Smooth muscle cell (in vitro differentiated cells): ENCODE results near the gene SCARF2. TPM values are rescaled to one million over a fixed set of nuclear protein-coding genes. Genes with fewer than 3 reads are reported as not detected.

ENCODE experiments used
- DNase-seq: peaks from one replicate; lab custom pipeline; 2025; ENCODE audit not compliant: unreplicated experiment; lab: John Stamatoyannopoulos, UW
- H2AFZ ChIP-seq: fragments of 200-600 bp; sonication (generic); 2 replicates; pipeline ENCODE4 v1.6.0; 2016; ENCODE audit warnings: antibody characterized with exemption, low read depth, mild to moderate bottlenecking
- H3F3A ChIP-seq: fragments of 200-600 bp; sonication (generic); 2 replicates; pipeline ENCODE4 v1.6.0; 2017; ENCODE audit warnings: antibody characterized with exemption, low read depth
- H3K27ac ChIP-seq: fragments of 200-600 bp; sonication (generic); 2 replicates; pipeline ENCODE4 v1.5.1; 2016; ENCODE audit warnings: low read depth, mild to moderate bottlenecking
- H3K27me3 ChIP-seq: fragments of 200-600 bp; sonication (generic); 2 replicates; pipeline ENCODE4 v1.6.1; 2016; ENCODE audit warnings: low read depth, mild to moderate bottlenecking
- H3K36me3 ChIP-seq: fragments of 200-600 bp; sonication (generic); 2 replicates; pipeline ENCODE4 v1.5.1; 2016; ENCODE audit warnings: low read depth
- H3K4me1 ChIP-seq: fragments of 200-600 bp; sonication (generic); 2 replicates; pipeline ENCODE4 v1.5.1; 2016; ENCODE audit warnings: low read depth
- H3K4me2 ChIP-seq: fragments of 200-600 bp; sonication (generic); 2 replicates; pipeline ENCODE4 v1.6.0; 2016; ENCODE audit warnings: mild to moderate bottlenecking
- H3K4me3 ChIP-seq: fragments of 200-600 bp; sonication (generic); 2 replicates; pipeline ENCODE4 v1.5.1; 2016; ENCODE audit warnings: mild to moderate bottlenecking
- H3K79me2 ChIP-seq: fragments of 200-600 bp; sonication (generic); 2 replicates; pipeline ENCODE4 v1.6.0; 2016; ENCODE audit warnings: low read depth, mild to moderate bottlenecking
- H3K9ac ChIP-seq: fragments of 200-600 bp; sonication (generic); 2 replicates; pipeline ENCODE4 v1.6.0; 2016; ENCODE audit warnings: low read depth
- H3K9me3 ChIP-seq: fragments of 200-600 bp; sonication (generic); replicated peaks from 2 replicates; pipeline ENCODE4 v1.5.1; 2016; ENCODE audit warnings: low read depth
- H4K20me1 ChIP-seq: fragments of 200-600 bp; sonication (generic); 2 replicates; pipeline ENCODE4 v1.6.0; 2016; ENCODE audit warnings: low read depth
- CTCF ChIP-seq: fragments of 200-600 bp; sonication (generic); IDR thresholded peaks from 2 replicates; pipeline ENCODE4 v1.5.1; 2017; ENCODE audit warnings: borderline replicate concordance, mild to moderate bottlenecking, antibody characterized with exemption; ENCODE audit not compliant: insufficient read depth, poor library complexity, severe bottlenecking
- WGBS: methylation state at CpG from one replicate; pipeline ENCODE4 v1.1.7; 2016; ENCODE audit warnings: low lambda C conversion rate; 5-methylcytosine and 5-hydroxymethylcytosine counted together
- polyA plus RNA-seq: library from polyadenylated mRNA; unstranded; fragments of >200 nt; fragmentation: Nextera tagmentation; extraction: Ambion mirVana; gene quantifications from 2 replicates; pipeline ENCODE4 v1.2.1, GENCODE V29; 2016
- total RNA-seq: library from RNA; depleted of rRNA; stranded (reverse); fragments of >200 nt; gene quantifications from 2 replicates; pipeline ENCODE4 v1.2.3, GENCODE V29; 2014

SCARF2 gene
- total and polyA plus RNA-seq, 2 experiments from 2014 or later = 30.9 to 89.8 TPM

- H3K27ac ChIP-seq = no peak overlapping the region
- H3K9ac ChIP-seq = no peak overlapping the region
- H3F3A ChIP-seq = no peaks in the 10 kb centered on the region
- no peak overlapping the region for H3K4me2 ChIP-seq
- no peaks in the 10 kb centered on the region for H3K36me3 ChIP-seq
- no peaks in the 10 kb centered on the region for H3K79me2 ChIP-seq
- no peak for DNase-seq
- no peak for TF ChIP-seq CTCF
- H3K4me3 ChIP-seq = no peak overlapping the region
- no peaks in the 10 kb centered on the region for H4K20me1 ChIP-seq
- H2AFZ ChIP-seq = no peak overlapping the region
- H3K9me3 ChIP-seq = no peaks in the 10 kb centered on the region
- 98% methylated on average over 13 of the region's 13 CpGs for WGBS
- H3K27me3 ChIP-seq = no peaks in the 10 kb centered on the region
- H3K4me1 ChIP-seq = no peaks in the 10 kb centered on the region
Measured at GRCh38 chr22:20406686-20407408, 30.8 kb downstream of the SCARF2 start.

DNA sequence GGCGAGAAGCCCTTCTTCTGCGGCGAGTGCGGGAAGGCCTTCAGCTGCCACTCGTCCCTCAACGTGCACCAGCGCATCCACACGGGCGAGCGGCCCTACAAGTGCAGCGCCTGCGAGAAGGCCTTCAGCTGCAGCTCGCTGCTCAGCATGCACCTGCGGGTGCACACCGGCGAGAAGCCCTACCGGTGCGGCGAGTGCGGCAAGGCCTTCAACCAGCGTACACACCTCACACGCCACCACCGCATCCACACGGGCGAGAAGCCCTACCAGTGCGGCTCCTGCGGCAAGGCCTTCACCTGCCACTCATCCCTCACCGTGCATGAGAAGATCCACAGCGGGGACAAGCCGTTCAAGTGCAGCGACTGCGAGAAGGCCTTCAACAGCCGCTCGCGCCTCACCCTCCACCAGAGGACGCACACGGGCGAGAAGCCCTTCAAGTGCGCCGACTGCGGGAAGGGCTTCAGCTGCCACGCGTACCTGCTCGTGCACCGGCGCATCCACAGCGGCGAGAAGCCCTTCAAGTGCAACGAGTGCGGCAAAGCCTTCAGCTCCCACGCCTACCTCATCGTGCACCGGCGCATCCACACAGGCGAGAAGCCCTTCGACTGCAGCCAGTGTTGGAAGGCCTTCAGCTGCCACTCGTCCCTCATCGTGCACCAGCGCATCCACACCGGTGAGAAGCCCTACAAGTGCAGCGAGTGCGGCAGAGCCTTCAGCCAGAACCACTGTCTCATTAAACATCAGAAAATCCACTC, 31.5 kb downstream of the SCARF2 start:
- no peaks in the 10 kb centered on the region for H3K9me3 ChIP-seq
- no peaks in the 10 kb centered on the region for H3K36me3 ChIP-seq
- H3F3A ChIP-seq = no peaks in the 10 kb centered on the region
- H3K9ac ChIP-seq = no peak overlapping the region
- no peak for DNase-seq
- no peaks in the 10 kb centered on the region for H3K27me3 ChIP-seq
- H3K4me2 ChIP-seq = no peak overlapping the region
- H4K20me1 ChIP-seq = peaks cover 3% of the 10 kb centered on the region
- WGBS = 98% methylated on average over 61 of the region's 62 CpGs
- H3K79me2 ChIP-seq = no peaks in the 10 kb centered on the region
- TF ChIP-seq CTCF = no peak
- no peak overlapping the region for H2AFZ ChIP-seq
- H3K4me1 ChIP-seq = no peaks in the 10 kb centered on the region
- H3K4me3 ChIP-seq = no peak overlapping the region
- H3K27ac ChIP-seq = no peak overlapping the region

DNA sequence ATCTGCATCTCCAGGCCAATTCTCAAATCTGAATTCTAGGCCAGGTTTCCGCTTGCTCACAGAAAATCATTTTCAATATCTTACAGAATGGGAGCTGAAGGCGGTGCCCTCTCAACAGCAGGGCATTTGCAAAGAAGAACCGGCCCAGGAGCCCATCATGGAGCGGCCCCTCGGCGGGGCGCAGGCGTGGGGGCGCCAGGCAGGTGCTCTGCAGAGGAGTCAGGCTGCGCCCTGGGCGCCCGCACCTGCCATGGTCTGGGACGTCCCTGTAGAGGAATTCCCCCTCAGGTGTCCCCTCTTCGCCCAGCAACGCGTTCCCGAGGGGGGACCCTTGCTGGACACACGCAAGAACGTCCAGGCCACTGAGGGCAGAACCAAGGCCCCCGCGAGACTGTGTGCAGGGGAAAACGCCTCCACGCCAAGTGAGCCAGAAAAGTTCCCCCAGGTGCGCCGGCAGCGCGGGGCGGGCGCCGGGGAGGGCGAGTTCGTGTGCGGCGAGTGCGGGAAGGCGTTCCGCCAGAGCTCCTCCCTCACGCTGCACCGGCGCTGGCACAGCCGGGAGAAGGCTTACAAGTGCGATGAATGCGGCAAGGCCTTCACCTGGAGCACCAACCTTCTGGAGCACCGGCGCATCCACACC, 32.2 kb downstream of the SCARF2 start:
- no peak overlapping the region for H3K27ac ChIP-seq
- H4K20me1 ChIP-seq = peaks cover 10% of the 10 kb centered on the region
- DNase-seq = no peak
- no peaks in the 10 kb centered on the region for H3K79me2 ChIP-seq
- no peak overlapping the region for H3K4me3 ChIP-seq
- H3K4me2 ChIP-seq = no peak overlapping the region
- H2AFZ ChIP-seq = no peak overlapping the region
- H3F3A ChIP-seq = no peaks in the 10 kb centered on the region
- WGBS = 99% methylated on average over 44 of the region's 45 CpGs
- H3K4me1 ChIP-seq = no peaks in the 10 kb centered on the region
- H3K27me3 ChIP-seq = no peaks in the 10 kb centered on the region
- no peaks in the 10 kb centered on the region for H3K9me3 ChIP-seq
- no peaks in the 10 kb centered on the region for H3K36me3 ChIP-seq
- TF ChIP-seq CTCF = no peak
- no peak overlapping the region for H3K9ac ChIP-seq
